ENCODE results near the gene EN2.

DNA sequence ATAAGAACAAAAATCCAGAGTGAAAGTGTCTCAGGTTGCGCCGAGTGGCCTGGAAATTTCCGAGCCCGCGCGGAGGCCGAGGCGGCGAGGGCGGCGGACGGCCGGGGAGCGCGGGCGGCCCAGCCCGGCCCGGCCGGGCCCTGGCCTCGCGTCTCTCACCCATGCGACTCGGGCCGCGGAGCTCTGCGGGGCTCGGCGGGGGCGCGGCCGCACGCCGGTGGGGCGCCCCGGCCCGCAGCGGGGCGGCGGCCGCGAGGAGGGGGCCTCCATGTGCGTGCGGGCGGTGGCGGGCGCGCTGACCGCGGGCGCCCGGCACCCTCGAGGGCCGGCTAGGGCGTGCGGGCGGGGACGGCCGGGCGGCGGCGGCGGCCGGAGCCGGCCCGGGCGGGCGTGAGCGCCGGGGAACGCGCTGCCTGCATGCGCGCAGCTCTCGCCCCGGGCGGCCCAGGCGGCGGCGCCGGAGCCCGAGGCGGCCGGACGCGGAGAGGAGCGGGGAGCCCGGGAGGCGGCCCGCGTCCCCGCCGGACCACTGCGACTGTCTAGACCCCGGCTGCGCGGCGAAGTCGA is 302 bp upstream of the EN2 start:
- TF ChIP-seq CTCF (conservative IDR thresholded peaks at IDR 0.05) (no peak), EZH2 (IDR thresholded peaks at IDR 0.05; ENCODE audit: low read depth) (no peak)
